HepG2 (cell line): ENCODE measurements around the gene MTIF2. TPM values are rescaled to one million over a fixed set of nuclear protein-coding genes. Genes with fewer than 3 reads are reported as not detected.

ENCODE experiments used
- DR1 ChIP-seq: sonication (generic); formaldehyde crosslinking; IDR thresholded peaks from 2 replicates; pipeline ENCODE4 v1.8.0; 2021; ENCODE audit warnings: mild to moderate bottlenecking, missing genetic modification reagents, inconsistent platforms
- KIAA2018 ChIP-seq: sonication (generic); formaldehyde crosslinking; IDR thresholded peaks from 2 replicates; pipeline ENCODE4 v1.5.0; 2020; ENCODE audit warnings: mild to moderate bottlenecking, missing genetic modification reagents, borderline replicate concordance
- NFYC ChIP-seq: IDR thresholded peaks from 2 replicates; pipeline ENCODE4 v1.6.1; 2016; ENCODE audit warnings: missing genetic modification reagents, missing compliant biosample characterization
- SNAPC5 ChIP-seq: sonication (generic); formaldehyde crosslinking; IDR thresholded peaks from 2 replicates; pipeline ENCODE4 v1.8.1; 2023; ENCODE audit warnings: mild to moderate bottlenecking, missing genetic modification reagents, borderline replicate concordance
- TBP ChIP-seq: sonication (generic); formaldehyde crosslinking; IDR thresholded peaks from 2 replicates; pipeline ENCODE4 v1.5.0; 2020; ENCODE audit warnings: missing genetic modification reagents
- ZFP36L1 ChIP-seq: sonication (generic); formaldehyde crosslinking; IDR thresholded peaks from 2 replicates; pipeline ENCODE4 v1.8.0; 2022; ENCODE audit warnings: mild to moderate bottlenecking, missing genetic modification reagents, moderate library complexity
- ZNF431 ChIP-seq: sonication (generic); formaldehyde crosslinking; IDR thresholded peaks from 2 replicates; pipeline ENCODE4 v1.9.0; 2022; ENCODE audit warnings: missing genetic modification reagents, low read depth, mild to moderate bottlenecking, borderline replicate concordance
- ZNF609 ChIP-seq: sonication (generic); formaldehyde crosslinking; IDR thresholded peaks from 2 replicates; pipeline ENCODE4 v1.4.0; 2020; ENCODE audit warnings: mild to moderate bottlenecking, missing genetic modification reagents, borderline replicate concordance
- polyA plus RNA-seq, 8 experiments: library from polyadenylated mRNA; depleted of rRNA in 3 of 8; stranded (reverse) in 7 of 8; unstranded in 1 of 8; fragments of >200 nt; fragmentation: Illumina TruSeq in 4 of 8; extraction: Trizol in 4 of 8; gene quantifications; 2 replicates each; pipeline versions ENCODE4 v1.2.1 to v1.2.3, GENCODE V29; 2011 to 2016; ENCODE audit warnings: low read depth in 4 of 8, missing spikeins in 1 of 8, mixed read lengths in 1 of 8; ENCODE audit not compliant: insufficient read depth in 1 of 8
- total RNA-seq, 5 experiments: library from RNA; depleted of rRNA; stranded (reverse); fragments of >200 nt; fragmentation: Illumina TruSeq; extraction: Trizol; gene quantifications; 2 replicates each; pipeline ENCODE4 v1.2.3, GENCODE V29; 2016; ENCODE audit warnings: low read depth in 1 of 5
- TF ChIP-seq, protein P1 (sequence below): sonication (generic); formaldehyde crosslinking; IDR thresholded peaks from 2 replicates; pipeline ENCODE4 v1.5.1; 2020; ENCODE audit warnings: mild to moderate bottlenecking, missing genetic modification reagents

The MTIF2 gene
- total and polyA plus RNA-seq, 2 of the 13 experiments (the other 11 are each of a cell fraction or from before 2014, with no cell fraction given), result 32.1 to 92.1 TPM

GRCh38 chr2:55268907-55269644, at the start of gene MTIF2 (continued):
- TF ChIP-seq KIAA2018 (CRISPR knock-in tag) (peak; percentile 97), ZNF431 (CRISPR knock-in tag) (peak; percentile 94), DR1 (CRISPR knock-in tag) (peak; percentile 91; the same call in 1 of the 2 replicates), NFYC (CRISPR knock-in tag) (peak; percentile 58), TBP (0 out of 2 replicates have a peak, but pooled peaks have one; percentile 26), ZFP36L1 (CRISPR knock-in tag) (peak; percentile 88), SNAPC5 (peak; percentile 90), ZNF609 (CRISPR knock-in tag) (peak; percentile 76)
- TF ChIP-seq, protein P1, sequence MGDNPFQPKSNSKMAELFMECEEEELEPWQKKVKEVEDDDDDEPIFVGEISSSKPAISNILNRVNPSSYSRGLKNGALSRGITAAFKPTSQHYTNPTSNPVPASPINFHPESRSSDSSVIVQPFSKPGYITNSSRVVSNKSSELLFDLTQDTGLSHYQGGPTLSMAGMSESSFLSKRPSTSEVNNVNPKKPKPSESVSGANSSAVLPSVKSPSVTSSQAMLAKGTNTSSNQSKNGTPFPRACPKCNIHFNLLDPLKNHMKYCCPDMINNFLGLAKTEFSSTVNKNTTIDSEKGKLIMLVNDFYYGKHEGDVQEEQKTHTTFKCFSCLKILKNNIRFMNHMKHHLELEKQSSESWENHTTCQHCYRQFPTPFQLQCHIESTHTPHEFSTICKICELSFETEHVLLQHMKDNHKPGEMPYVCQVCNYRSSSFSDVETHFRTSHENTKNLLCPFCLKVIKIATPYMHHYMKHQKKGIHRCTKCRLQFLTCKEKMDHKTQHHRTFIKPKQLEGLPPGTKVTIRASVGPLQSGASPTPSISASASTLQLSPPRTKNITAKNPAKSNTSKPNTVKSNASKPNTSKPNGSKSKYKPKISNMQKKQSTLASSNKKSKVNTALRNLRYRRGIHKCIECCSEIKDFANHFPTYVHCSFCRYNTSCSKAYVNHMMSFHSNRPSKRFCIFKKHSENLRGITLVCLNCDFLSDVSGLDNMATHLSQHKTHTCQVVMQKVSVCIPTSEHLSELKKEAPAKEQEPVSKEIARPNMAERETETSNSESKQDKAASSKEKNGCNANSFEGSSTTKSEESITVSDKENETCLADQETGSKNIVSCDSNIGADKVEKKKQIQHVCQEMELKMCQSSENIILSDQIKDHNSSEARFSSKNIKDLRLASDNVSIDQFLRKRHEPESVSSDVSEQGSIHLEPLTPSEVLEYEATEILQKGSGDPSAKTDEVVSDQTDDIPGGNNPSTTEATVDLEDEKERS, result no peak; the same call in 1 of the 2 replicates
